Right kidney (tissue), 1 donor: ENCODE data around the gene NKD1.

Experiments
- DNase-seq: peaks from one replicate; pipeline ENCODE4 v3.0.0-alpha.2; 2016

The NKD1 gene

DNA sequence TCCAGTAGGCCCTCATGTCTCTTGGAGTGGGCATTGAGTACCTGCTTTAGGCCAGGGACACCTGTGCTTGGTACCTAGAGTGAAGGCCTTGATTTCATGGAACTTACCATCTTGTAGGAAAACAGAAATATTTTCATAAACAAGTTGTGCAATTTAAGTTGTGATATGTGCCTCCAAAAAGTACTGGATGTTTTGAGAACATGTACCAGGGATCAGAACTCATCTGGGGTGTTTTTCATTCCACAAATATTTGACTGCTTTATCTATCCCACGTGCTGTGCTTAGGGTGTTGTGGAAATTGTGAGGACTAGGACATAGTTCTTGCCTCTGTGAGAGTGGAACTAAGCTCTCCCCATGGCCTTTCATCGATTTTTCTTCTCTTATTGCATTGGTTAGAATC lies 8.8 kb downstream of the NKD1 start:
- DNase-seq: no peak

GRCh38 chr16:50558913-50559312 lies 10.7 kb downstream of the NKD1 start:
- DNase-seq: no peak

- no peak for DNase-seq
Observed at GRCh38 chr16:50559342-50559741, 11.1 kb downstream of the NKD1 start.

DNA sequence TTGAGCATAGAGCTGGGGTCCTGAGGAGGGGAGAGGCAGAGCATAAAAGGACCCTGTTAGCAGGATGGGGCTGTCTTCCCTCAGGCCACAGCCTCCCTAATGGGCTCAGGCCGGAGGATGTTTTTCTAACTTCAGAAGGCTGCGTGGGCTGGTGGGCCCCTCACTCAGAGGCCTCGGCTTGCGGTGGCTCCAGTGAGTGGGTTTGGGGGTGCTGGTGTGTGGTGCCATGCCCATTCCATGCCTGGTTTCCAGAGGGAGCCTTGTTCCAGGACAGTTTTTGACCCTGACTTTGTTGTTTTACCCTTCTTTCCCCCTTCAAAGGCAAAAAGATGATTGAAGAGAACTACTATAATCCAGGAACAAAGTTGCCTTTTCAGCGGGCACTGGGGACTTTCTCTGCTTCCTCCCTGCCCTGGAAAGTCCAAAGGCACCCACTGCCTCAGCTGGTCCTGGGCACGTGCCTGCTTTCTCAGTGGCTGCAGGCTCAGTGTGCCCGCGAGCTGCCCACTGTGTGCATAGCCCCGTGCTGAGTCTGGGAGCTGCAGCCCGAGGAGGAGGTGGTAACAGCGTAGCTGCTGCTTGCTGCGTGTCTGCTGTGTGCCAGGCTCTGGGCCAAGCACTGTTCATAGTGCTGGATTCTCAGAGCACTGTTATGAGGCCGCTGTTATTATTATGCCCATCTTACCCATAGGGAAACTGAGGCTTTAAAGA lies 11.8 kb downstream of the NKD1 start:
- no peak for DNase-seq

DNA sequence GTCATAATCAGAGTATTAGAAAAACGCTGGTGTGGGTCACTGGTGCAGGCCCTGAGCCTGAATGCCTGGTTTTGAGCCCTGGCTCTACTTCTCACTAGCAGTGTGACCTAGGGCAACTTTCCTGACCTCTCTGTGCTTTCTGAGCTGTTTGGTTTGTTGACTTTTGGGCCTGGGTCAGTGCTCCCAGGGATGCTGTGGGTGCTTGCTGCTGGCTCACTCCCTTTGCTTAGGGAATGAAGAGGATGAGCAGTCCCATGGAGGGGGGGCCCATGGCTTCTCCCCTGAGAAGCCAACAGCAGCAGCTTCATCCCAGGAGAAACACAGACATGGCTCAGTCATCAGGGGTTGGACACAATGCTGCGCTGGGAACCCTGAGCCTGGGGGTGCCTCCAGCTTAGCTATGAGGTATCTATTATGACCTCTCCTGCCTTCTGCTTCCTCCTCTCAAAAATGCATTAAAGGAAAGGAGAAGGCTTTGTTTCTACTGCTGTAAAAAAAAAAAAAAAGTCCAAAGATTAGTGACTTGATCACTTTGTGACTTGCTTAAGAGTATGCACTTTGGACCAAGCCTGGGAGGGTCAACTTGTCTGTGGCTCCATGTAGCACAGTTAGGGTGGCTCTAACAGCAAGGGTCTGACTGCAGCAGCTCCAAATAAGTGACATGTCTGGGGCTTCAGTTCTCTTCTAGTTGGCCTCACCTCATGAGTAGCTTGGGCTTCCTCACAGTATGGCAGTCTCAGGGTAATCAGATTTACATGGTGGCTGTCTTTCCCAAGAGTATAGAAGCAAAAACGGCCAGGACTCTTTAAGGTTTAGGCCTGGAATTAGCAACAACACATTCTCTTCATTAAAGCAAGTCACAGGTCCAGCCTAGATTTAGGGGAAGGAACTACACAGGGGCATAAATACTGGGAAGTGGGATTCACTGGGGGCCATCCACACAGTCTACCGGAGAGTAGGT lies 13.0 kb downstream of the NKD1 start:
- DNase-seq: no peak

DNA sequence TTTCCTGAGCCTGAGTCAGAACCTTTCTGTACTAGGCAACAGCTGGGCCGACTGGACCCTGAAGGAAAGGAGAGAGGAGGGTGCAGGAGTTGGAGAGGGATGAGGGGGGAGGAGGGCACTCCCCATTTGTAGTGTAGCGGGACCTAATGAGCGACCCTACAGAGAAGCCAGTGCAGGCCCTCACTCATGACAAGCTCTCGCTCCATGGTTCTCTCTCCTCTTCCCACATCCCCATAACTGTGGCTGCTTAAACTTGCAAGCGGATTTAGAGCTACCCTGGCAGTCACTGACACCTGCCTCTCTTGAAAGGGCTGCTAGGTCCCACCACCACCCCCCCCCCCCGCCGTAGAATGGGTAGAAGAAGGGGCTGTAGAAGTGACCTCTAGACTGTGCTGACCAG lies 14.5 kb downstream of the NKD1 start:
- no peak for DNase-seq

DNA sequence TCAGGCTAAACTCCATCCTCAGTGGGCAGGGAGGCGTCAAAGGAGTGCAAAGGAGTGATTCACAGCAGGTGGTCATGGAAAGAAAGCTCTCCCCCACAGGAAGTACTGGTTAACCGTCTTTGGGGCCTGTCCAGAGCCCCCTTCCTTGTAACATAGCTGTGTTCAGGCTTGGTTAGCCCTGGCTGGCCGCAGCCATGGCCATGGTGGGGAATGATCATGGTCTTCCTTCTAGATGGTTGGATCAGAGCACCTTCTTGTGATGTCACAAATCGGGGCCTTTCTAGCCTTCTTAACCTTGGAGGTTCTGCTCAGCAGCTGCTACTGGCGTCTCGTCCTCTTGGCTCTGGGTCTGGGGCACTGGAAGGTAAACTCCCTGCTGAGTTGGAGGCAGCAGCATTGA lies 15.8 kb downstream of the NKD1 start:
- DNase-seq: no peak

DNA sequence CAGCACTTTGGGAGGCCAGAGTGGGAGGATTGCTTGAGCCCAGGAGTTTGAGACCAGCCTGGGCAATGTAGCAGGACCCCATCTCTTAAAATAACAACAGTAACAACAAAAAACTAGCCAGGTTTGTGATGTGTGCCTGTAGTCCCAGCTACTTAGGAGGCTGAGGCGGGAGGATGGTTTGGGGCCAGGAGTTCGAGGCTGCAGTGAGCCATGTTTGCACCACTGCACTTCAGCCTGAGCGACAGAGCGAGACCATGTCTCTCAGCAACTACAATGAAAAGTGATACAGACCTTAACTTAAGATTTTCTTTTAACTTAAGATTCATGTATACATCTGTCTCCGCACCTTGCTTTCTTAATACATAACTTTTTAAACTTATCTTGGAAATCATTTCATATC lies 17.2 kb downstream of the NKD1 start:
- no peak for DNase-seq

DNA sequence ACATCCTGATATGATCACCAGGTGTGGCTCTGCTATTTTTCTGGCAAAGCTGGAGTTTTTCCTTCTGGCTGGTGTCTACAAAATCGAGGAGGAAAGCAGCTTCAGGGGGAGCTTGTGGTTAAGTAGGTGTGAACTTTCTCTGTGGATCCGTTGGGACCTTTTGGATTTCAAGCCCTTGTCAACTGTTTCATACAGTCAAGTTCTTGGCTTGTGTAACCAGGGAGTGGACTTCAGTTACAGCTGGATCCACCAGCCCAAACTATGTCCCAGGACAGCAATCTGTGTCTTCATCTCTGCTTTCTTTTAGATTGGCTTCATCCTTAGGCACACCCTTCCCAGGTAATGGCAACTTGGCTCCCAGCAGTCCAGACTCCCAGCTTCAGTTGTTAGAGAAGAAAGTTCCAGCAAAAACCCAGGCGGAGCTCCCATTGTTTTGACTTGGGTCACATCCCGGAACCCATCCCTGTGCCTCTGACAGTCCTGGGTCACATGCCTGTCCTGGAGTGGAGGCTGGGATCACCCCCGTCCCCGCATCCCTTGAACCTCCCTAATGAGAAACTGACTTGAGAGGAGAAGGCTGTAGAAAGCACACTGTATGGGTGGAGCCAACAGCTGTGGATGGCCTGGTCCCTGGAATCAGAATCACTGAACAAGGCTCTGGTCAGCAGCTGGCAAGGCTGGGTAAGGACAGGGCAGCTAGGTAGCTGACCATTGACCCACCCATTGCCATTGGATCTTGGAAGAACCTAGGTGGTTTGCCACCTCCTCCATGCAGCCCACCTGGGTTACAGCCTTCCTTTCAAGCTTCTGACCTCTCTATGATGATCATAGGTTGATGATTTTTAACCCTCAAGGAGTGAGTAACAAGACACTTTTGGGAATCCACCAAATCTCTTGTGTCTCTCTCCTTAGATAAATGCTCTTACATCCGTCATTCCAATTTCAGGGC lies 18.1 kb downstream of the NKD1 start:
- no peak for DNase-seq

- DNase-seq: no peak
Observed at GRCh38 chr16:50567651-50568050, 19.5 kb downstream of the NKD1 start.

DNA sequence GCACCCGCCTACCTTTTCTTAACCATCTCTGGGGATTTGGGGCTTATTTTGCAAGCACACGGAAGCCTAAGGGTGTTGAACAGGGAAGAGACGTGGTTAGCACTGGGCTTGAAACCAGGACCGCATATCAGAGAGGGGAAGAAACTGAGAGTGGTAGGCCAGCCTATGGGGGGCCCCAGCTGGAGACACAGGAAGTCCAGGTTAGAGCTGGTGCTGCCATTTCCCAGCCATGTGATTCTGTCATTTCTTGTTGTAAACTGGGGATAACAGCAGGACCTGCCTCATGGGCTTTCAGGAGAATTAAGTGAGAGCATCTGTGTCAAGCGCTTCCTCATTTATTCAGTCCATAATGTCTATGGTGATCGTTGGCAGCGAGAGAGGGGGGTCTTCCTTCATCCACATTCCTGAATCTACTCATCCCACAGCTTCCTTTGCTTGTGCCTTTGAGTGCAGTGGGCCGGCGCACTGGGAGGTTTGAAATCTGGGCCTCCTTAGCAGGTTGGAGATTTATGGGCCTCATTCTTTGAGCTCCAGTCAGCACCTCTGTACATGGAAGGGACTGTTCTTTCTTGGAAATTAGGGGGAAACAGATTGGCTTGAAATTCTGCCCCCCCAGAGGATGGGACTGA lies 20.1 kb downstream of the NKD1 start:
- DNase-seq: no peak

DNA sequence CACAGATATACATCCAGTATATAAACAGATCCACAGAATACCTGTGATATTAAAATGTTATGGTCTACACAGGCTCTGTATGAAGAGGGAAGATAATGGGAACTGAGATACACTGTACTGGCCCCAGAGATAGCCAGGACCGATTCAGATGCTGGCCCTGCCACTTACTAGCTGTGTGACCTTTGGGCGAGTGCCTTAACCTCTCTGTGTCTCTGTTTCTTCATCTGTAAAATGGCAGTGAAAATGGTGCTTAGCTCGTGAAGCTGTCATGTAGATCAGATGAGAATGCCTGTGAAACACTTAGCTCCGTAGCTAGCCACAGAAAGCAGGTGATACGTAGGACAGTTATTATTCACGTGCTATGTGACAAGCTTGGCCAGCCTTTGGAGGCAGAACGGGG lies 22.2 kb downstream of the NKD1 start:
- DNase-seq: no peak

DNA sequence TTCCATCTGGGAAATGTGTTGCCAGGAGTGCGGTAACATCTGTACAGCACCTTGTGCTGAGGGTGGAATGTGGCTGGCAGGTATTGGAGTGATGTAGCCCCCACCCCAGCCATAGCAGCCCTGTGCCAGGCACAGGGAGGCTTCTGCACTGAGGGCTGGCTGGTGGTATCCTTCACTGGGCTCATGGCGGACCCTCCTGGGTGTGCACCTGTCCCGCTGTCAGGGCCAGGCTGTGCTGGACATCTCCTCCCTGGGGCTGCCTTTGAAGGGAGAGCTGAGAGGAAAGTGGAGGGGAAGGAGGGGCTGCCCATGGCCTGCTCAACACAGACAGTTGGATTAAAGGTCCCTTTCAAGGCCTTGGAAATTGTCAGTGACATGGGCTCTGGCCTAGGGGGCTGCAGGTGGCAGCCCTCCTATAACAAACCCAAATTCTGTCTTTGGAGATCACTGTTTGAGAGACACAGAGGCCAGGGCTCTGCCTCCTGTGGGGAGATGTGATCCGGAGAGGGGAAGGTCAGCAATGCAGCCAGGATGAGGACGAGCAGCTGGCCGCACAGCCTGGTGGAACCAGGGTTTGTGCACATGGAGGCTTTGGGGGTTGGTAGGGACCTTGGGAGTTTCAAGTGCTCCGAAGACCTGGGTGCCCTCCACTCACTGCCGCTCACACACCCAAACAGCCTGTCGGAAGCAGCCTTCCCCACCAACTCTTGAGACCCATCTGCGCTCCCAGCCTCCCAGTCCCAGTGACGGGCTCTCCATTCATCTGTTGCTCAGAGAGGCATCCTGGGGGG lies 22.8 kb downstream of the NKD1 start:
- DNase-seq: no peak

- no peak for DNase-seq
Observed at GRCh38 chr16:50571786-50572185, 23.6 kb downstream of the NKD1 start.

- no peak for DNase-seq
Observed at GRCh38 chr16:50572700-50573099, 24.5 kb downstream of the NKD1 start.

DNA sequence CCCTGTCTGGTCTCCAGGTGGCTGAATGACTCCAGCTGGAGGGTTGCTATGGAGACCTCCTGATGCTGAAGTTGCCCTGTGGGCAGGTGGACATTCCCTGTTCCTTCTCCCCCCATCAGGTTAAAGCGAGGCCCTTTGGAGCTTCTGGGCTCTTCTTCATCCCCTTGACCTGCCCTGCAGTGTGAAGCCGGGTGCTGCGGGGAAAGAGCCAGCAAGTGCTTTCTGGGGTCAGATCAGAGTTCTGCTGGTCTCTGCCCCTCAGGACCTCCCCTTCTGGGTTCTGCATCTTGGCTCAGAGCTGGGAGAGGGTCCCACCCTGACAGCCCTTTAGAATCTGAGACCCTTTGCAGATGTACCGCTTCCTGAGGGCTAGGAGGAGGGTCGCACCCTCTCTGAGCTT lies 25.1 kb downstream of the NKD1 start:
- DNase-seq: no peak

DNA sequence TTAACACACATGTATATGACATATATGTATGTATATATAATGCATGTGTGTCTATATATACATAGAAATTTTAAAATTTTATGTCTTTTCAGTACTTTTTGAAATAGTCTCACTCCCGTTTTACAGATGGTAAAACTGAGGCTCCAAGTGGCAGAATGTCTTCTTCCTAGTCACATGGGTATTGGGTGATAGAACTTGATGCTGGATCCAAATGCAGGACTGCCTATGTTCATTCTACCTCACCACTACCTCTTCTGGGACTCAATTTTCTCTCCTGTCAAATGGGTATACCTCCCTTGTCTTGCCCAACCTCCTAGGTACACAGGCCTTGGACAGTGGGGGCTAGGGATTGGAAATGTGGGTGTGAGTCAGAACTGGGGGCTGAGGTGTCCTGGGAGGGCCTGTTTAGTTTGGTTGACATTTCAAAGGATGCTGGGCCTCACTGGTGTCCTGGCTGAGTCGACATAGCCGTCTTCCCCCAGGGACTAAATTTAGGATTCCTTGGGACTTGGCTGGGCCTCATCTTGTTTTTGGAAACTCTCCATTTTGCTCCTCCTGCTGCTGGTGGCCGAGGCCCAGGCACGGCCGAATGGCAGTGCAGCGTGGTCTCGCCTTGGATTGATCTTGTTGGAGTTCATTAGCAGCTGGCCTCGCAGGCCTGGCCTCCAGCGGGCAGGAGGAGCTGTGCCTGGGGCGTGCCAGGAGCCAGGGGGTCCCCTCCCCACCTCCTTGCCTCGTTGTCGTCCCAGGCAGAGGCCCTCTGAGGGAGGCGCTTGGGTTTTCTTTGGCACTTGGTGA lies 25.9 kb downstream of the NKD1 start:
- peak; percentile 67 for DNase-seq

DNA sequence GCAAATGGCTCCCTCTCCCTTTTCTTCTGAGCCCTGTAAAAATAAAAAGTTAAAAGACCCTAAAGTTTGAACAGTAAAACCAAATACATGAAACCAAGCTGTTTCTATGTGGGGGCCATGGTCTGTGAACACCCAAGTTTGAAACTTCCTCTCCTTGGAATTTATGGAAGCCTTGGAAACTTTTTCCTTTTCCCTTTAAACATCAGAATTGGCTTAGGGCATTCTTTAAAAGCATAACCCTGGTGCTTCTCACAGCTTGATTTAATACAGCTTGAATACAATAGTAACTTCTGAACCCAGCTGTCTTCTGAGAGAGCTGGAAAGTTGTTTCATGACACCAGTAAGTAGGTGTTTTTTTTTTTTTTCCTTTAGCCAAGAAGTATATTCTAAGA lies 26.5 kb downstream of the NKD1 start:
- DNase-seq: no peak

DNA sequence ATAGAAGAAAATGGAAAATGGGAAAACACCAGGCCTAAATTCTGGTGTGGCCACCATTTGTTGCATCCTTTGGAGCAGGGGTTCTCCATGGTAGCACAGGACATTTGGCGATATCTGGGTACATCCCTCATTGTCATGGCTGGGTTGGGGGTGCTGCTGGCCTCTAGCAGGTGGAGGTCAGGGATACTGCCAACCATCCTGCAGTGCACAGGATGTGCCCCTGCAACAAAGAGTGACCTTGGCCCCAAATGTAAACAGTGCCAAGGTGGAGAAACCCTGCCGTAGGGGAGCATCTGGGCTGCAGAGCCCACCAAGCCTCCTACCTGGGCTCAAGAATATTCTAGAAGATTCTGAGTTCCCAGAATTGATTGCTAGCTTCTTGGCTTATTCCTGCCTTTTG lies 27.5 kb downstream of the NKD1 start:
- DNase-seq: no peak

DNA sequence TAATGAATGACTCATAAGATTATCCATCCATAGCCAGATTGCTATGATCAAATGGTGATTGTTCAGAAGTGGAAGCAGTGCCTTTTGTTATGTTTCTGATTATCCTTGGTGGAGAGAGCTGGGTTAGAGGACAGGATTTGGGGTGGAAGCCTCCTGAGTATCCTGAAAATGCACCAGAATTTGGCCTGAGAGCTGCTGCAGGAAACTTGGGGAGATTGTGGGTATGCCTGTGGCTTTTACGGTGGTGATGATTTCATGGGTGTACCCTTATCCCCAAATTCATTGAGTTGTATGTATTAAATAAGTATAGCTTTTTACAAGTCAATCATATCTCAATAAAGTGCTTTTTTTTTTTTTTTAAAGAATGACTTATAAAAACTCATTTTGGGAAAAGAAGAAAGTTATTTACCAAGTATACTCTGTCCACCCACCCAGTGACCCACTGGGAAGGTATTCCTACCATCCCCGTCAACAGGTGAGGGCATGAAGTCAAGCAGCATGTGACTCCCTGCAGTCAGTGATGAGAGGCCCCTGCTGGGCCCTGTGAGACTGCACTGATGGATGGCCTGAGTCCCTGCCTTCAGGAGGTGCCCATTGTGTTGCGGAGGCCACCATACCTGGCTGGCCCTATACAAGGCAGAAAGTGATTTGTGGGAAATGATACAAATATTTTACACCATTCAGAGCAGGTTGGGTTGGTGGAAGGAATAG lies 28.4 kb downstream of the NKD1 start:
- DNase-seq: no peak
